ENCODE results near the gene ETFBKMT. TPM values are rescaled to one million over a fixed set of nuclear protein-coding genes. Genes with fewer than 3 reads are reported as not detected.

ETFBKMT gene
- total RNA-seq, 2 donors from 2014 or later, result 2.0 to 2.4 TPM

DNA sequence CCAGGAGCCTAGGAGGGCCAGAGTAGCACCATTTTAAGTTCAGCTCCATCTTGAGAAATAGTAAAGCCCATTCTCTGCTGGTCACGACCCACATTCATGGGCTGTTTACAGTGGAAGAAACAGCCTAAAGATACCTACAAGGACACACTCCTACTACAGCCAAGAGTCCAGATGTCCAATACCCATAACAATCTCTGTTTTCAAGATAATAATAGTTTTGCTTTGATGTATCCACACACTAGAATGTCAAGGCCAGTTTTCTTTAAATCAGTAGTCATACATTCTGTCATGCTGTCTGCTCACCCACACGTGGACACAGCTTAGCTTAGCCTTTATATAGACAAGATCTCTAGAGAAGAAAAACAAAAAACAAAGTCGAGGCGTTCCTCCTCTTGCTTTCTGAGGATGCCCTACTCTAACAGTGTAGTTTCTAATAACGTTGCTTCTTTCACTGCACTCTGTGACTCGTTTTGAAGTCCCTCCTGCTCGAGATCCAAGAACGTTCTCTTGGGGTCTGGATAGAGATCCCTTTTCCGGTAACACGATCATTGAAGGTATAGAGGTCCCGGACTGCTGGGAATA lies 17.9 kb upstream of the ETFBKMT start:
- no peak overlapping the region for H3K27ac Mint-ChIP-seq
- Histone ChIP-seq H3K9me3 (ENCODE audit: control insufficient read depth, low read length) (no peaks in the 10 kb centered on the region), H3K27me3 (ENCODE audit: control insufficient read depth, insufficient read depth, low read length, poor library complexity, severe bottlenecking) (no peaks in the 10 kb centered on the region), H3K9ac (ENCODE audit: extremely low read depth, low read length, poor library complexity, severe bottlenecking) (no peak overlapping the region), H3K4me3 (ENCODE audit: low read length) (no peak overlapping the region), H3K4me1 (ENCODE audit: control insufficient read depth, insufficient read depth, low read length) (no peaks in the 10 kb centered on the region), H3K36me3 (ENCODE audit: control insufficient read depth, insufficient read depth, low read length) (no peaks in the 10 kb centered on the region), H3K27ac (ENCODE audit: low read depth, low read length) (no peak overlapping the region)
- H3K9me3 Mint-ChIP-seq, result no peaks in the 10 kb centered on the region
- WGBS, 2 experiments (ENCODE audit: insufficient coverage in 1 of 2, insufficient read length in 1 of 2), result 90 to 91% methylated on average over 11 of the region's 11 CpGs
- no peaks in the 10 kb centered on the region for H3K36me3 Mint-ChIP-seq (ENCODE audit: low read depth)
- no peaks in the 10 kb centered on the region for H3K27me3 Mint-ChIP-seq (ENCODE audit: insufficient read depth)
- TF ChIP-seq, protein P1, sequence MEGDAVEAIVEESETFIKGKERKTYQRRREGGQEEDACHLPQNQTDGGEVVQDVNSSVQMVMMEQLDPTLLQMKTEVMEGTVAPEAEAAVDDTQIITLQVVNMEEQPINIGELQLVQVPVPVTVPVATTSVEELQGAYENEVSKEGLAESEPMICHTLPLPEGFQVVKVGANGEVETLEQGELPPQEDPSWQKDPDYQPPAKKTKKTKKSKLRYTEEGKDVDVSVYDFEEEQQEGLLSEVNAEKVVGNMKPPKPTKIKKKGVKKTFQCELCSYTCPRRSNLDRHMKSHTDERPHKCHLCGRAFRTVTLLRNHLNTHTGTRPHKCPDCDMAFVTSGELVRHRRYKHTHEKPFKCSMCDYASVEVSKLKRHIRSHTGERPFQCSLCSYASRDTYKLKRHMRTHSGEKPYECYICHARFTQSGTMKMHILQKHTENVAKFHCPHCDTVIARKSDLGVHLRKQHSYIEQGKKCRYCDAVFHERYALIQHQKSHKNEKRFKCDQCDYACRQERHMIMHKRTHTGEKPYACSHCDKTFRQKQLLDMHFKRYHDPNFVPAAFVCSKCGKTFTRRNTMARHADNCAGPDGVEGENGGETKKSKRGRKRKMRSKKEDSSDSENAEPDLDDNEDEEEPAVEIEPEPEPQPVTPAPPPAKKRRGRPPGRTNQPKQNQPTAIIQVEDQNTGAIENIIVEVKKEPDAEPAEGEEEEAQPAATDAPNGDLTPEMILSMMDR (conservative IDR thresholded peaks at IDR 0.05), result no peak
- DNase-seq, result no peak
- H3K4me3 Mint-ChIP-seq, result no peak overlapping the region
- peaks cover under 1% of the 10 kb centered on the region for H3K4me1 Mint-ChIP-seq

DNA sequence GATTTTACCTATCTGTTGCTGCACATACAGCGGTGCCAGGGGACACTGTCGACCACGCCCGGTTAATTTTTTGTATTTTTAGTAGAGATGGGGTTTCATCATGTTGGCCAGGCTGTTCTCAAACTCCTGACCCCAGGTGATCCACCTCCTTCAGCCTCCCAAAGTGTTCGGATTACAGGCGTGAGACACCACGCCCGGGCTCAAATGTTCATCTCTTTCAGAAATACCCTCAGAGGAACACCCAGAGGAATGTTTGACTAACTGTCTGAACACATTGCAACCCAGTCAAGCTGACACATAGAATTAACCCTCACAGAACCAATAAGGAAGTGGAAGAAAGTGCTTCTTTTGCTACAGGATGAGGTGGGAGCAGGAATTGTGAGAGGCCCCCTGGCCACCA lies 15.0 kb upstream of the ETFBKMT start:
- Histone ChIP-seq H3K4me3 (ENCODE audit: low read length) (no peak overlapping the region), H3K36me3 (ENCODE audit: control insufficient read depth, insufficient read depth, low read length) (no peaks in the 10 kb centered on the region), H3K27ac (ENCODE audit: low read depth, low read length) (no peak overlapping the region), H3K4me1 (ENCODE audit: control insufficient read depth, insufficient read depth, low read length) (no peaks in the 10 kb centered on the region), H3K27me3 (ENCODE audit: control insufficient read depth, insufficient read depth, low read length, poor library complexity, severe bottlenecking) (no peaks in the 10 kb centered on the region), H3K9me3 (ENCODE audit: control insufficient read depth, low read length) (no peaks in the 10 kb centered on the region), H3K9ac (ENCODE audit: extremely low read depth, low read length, poor library complexity, severe bottlenecking) (no peak overlapping the region)
- Mint-ChIP-seq H3K27me3 (ENCODE audit: insufficient read depth) (no peaks in the 10 kb centered on the region), H3K4me1 (no peaks in the 10 kb centered on the region), H3K9me3 (no peaks in the 10 kb centered on the region), H3K27ac (no peak overlapping the region), H3K36me3 (ENCODE audit: low read depth) (no peaks in the 10 kb centered on the region), H3K4me3 (no peak overlapping the region)
- TF ChIP-seq, protein P1 (conservative IDR thresholded peaks at IDR 0.05), result no peak
- WGBS, 2 experiments (ENCODE audit: insufficient coverage in 1 of 2, insufficient read length in 1 of 2), result 82 to 88% methylated on average over 4 to 8 of the region's 8 CpGs
- no peak for DNase-seq

DNA sequence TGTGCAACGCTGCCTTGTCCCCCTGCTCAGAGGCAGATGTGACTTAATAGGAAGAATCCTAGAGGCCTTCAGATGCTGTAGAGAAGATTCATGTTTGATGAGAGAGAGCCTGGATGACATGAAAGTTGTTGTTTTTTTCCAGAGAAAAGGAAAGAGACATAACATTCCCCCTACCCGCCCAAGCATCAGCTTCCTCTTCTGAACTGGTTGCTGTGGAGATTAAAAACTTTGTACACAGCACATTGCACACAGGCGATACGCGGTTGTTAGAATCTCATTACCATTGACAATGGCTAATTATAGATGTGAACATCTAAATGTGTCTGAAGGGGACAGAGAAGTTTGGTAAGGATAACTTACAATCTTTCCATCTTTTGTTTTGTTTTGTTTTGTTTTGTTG lies 13.6 kb upstream of the ETFBKMT start:
- H3K27me3 ChIP-seq (ENCODE audit: control insufficient read depth, insufficient read depth, low read length, poor library complexity, severe bottlenecking), result no peaks in the 10 kb centered on the region
- H3K4me3 ChIP-seq (ENCODE audit: low read length), result no peak overlapping the region
- no peaks in the 10 kb centered on the region for H3K36me3 Mint-ChIP-seq (ENCODE audit: low read depth)
- H3K27ac Mint-ChIP-seq, result no peak overlapping the region
- no peaks in the 10 kb centered on the region for H3K27me3 Mint-ChIP-seq (ENCODE audit: insufficient read depth)
- no peak for DNase-seq
- H3K27ac ChIP-seq (ENCODE audit: low read depth, low read length), result no peak overlapping the region
- H3K4me1 Mint-ChIP-seq, result peaks cover 5% of the 10 kb centered on the region
- 87 to 94% methylated on average over 4 to 5 of the region's 5 CpGs for WGBS, 2 experiments (ENCODE audit: insufficient coverage in 1 of 2, insufficient read length in 1 of 2)
- no peak overlapping the region for H3K4me3 Mint-ChIP-seq
- H3K9me3 ChIP-seq (ENCODE audit: control insufficient read depth, low read length), result no peaks in the 10 kb centered on the region
- H3K9ac ChIP-seq (ENCODE audit: extremely low read depth, low read length, poor library complexity, severe bottlenecking), result no peak overlapping the region
- no peaks in the 10 kb centered on the region for H3K9me3 Mint-ChIP-seq
- TF ChIP-seq, protein P1 (conservative IDR thresholded peaks at IDR 0.05), result no peak
- H3K4me1 ChIP-seq (ENCODE audit: control insufficient read depth, insufficient read depth, low read length), result no peaks in the 10 kb centered on the region
- H3K36me3 ChIP-seq (ENCODE audit: control insufficient read depth, insufficient read depth, low read length), result no peaks in the 10 kb centered on the region

Measured in endodermal cell (in vitro differentiated cells).